Measurements from ENCODE around the gene HBD.

HBD gene

GRCh38 chr11:5225480-5225871 is 8.8 kb downstream of the HBD start:
- DNase-seq (ENCODE audit: low spot score) = no peak
- TF ChIP-seq CTCF (IDR thresholded peaks at IDR 0.05; ENCODE audit: extremely low read depth, missing control alignments) = no peak

- TF ChIP-seq CTCF (IDR thresholded peaks at IDR 0.05; ENCODE audit: extremely low read depth, missing control alignments) = no peak
- no peak for DNase-seq (ENCODE audit: low spot score)
These were observed 9.5 kb downstream of the HBD start for GRCh38 chr11:5224538-5225479.

GRCh38 chr11:5223686-5224085 is 10.6 kb downstream of the HBD start:
- DNase-seq (ENCODE audit: low spot score) = no peak
- TF ChIP-seq CTCF (IDR thresholded peaks at IDR 0.05; ENCODE audit: extremely low read depth, missing control alignments) = no peak

GRCh38 chr11:5223146-5223545 is 11.1 kb downstream of the HBD start:
- TF ChIP-seq CTCF (IDR thresholded peaks at IDR 0.05; ENCODE audit: extremely low read depth, missing control alignments) = no peak
- no peak for DNase-seq (ENCODE audit: low spot score)

- no peak for DNase-seq (ENCODE audit: low spot score)
These were observed 23.9 kb downstream of the HBD start for GRCh38 chr11:5210376-5210885.

GRCh38 chr11:5204787-5205186 is 29.5 kb downstream of the HBD start:
- peak; percentile 47 for DNase-seq (ENCODE audit: low spot score)
- peak; percentile 23 for TF ChIP-seq CTCF (IDR thresholded peaks at IDR 0.05; ENCODE audit: extremely low read depth, missing control alignments)

More at GRCh38 chr11:5210376-5210885, 23.9 kb downstream of the HBD start:
- no peak for TF ChIP-seq CTCF (IDR thresholded peaks at IDR 0.05; ENCODE audit: extremely low read depth, missing control alignments)

GRCh38 chr11:5203366-5203765 is 30.9 kb downstream of the HBD start:
- no peak for TF ChIP-seq CTCF (IDR thresholded peaks at IDR 0.05; ENCODE audit: extremely low read depth, missing control alignments)
- DNase-seq (ENCODE audit: low spot score) = no peak
